ENCODE measurements around the gene PLPP2. TPM values are rescaled to one million over a fixed set of nuclear protein-coding genes. Genes with fewer than 3 reads are reported as not detected.

Gene PLPP2
- total and polyA plus RNA-seq, 2 donors (not counting 1 experiment from before 2014, with no cell fraction given): 1.8 to 26.6 TPM

DNA sequence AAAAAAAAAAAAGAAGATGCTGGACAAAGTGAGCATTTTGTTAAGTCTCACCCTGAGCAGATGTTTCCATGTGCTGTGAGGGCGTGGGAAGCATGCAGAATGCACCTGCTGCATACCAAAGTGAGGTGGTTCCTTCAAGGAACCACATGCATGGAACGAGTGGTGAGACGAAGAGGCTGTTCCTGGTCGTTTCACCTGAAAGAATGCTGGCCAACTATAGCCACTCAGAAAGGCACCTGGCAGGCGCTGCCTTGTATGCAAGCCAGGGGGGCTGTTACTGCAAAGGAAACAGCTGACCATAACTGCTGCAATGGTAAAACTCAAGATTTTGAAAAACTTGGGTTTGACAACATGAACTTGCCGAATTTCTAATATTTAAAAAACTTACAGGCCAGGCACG, 38.7 kb upstream of the PLPP2 start:
- Histone ChIP-seq H3K9ac (ENCODE audit: insufficient read depth, low read length) (no peak overlapping the region), H4K20me1 (ENCODE audit: control insufficient read depth, extremely low read depth, insufficient read depth, low read length) (no peaks in the 10 kb centered on the region), H3K4me1 (ENCODE audit: control insufficient read depth, extremely low read depth, insufficient read depth, low read length) (no peaks in the 10 kb centered on the region), H3K79me2 (ENCODE audit: control insufficient read depth, insufficient read depth, low read length) (peaks cover 21% of the 10 kb centered on the region), H3K27me3 (ENCODE audit: control insufficient read depth, insufficient read depth, low read length) (no peaks in the 10 kb centered on the region), H2AFZ (ENCODE audit: low read length) (no peak overlapping the region), H3K27ac (ENCODE audit: insufficient read depth, low read length) (no peak overlapping the region), H3K4me3 (replicated peaks in 1 of 4; ENCODE audit: control extremely low read depth in 1 of 4, insufficient read depth in 1 of 4, low read depth in 3 of 4, low read length in 4 of 4) (no peak overlapping the region), H3K9me3 (ENCODE audit: control insufficient read depth, insufficient read depth, low read depth, low read length) (peaks cover 1% of the 10 kb centered on the region), H3K36me3 (ENCODE audit: control insufficient read depth, insufficient read depth, low read length) (peaks cover 40% of the 10 kb centered on the region), H3K4me2 (ENCODE audit: extremely low read depth, insufficient read depth, low read length) (no peak overlapping the region)
- no peak for DNase-seq (ENCODE audit: low read depth in 2 of 2)
- TF ChIP-seq CTCF (conservative IDR thresholded peaks at IDR 0.05 in 1 of 2, IDR thresholded peaks at IDR 0.05 in 1 of 2; ENCODE audit: low read depth in 1 of 2, low read length in 2 of 2) (no peak), EZH2 (IDR thresholded peaks at IDR 0.05; ENCODE audit: low read length, missing control alignments) (no peak)

DNA sequence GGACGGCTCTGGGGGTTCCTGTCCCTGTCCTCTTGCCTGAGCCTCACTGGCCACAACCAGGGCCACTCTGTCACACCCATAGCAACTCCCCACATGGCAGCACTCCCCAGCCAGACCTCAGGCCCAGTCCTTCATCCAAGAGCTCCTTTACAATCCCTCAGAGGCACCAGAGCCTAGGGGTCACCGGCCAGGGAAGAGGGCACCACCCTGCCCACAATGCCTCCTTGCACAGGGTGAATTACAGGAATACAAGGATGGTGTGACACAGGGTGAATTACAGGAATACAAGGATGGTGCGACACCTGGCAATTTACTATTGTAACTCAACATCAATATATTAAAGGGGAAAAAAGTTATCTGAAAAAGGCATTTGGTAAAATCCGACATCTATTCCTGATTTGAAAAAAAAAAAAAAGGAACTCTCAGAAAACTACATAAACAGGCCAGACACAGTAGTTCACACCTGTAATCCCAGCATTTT, 36.9 kb upstream of the PLPP2 start:
- Histone ChIP-seq H4K20me1 (ENCODE audit: control insufficient read depth, extremely low read depth, insufficient read depth, low read length) (no peaks in the 10 kb centered on the region), H3K4me1 (ENCODE audit: control insufficient read depth, extremely low read depth, insufficient read depth, low read length) (no peaks in the 10 kb centered on the region), H2AFZ (ENCODE audit: low read length) (no peak overlapping the region), H3K27me3 (ENCODE audit: control insufficient read depth, insufficient read depth, low read length) (no peaks in the 10 kb centered on the region), H3K9me3 (ENCODE audit: control insufficient read depth, insufficient read depth, low read depth, low read length) (peaks cover 1% of the 10 kb centered on the region), H3K4me3 (replicated peaks in 1 of 4; ENCODE audit: control extremely low read depth in 1 of 4, insufficient read depth in 1 of 4, low read depth in 3 of 4, low read length in 4 of 4) (no peak overlapping the region), H3K27ac (ENCODE audit: insufficient read depth, low read length) (no peak overlapping the region), H3K79me2 (ENCODE audit: control insufficient read depth, insufficient read depth, low read length) (peaks cover 18% of the 10 kb centered on the region), H3K36me3 (ENCODE audit: control insufficient read depth, insufficient read depth, low read length) (peaks cover 45% of the 10 kb centered on the region), H3K9ac (ENCODE audit: insufficient read depth, low read length) (no peak overlapping the region), H3K4me2 (ENCODE audit: extremely low read depth, insufficient read depth, low read length) (no peak overlapping the region)
- TF ChIP-seq CTCF (conservative IDR thresholded peaks at IDR 0.05 in 1 of 2, IDR thresholded peaks at IDR 0.05 in 1 of 2; ENCODE audit: low read depth in 1 of 2, low read length in 2 of 2): no peak
- no peak for TF ChIP-seq EZH2 (IDR thresholded peaks at IDR 0.05; ENCODE audit: low read length, missing control alignments)
- no peak for DNase-seq (ENCODE audit: low read depth in 2 of 2)

- Histone ChIP-seq H3K27me3 (ENCODE audit: control insufficient read depth, insufficient read depth, low read length) (no peaks in the 10 kb centered on the region), H3K27ac (ENCODE audit: insufficient read depth, low read length) (no peak overlapping the region), H3K9me3 (ENCODE audit: control insufficient read depth, insufficient read depth, low read depth, low read length) (peaks cover 1% of the 10 kb centered on the region), H3K9ac (ENCODE audit: insufficient read depth, low read length) (no peak overlapping the region), H3K4me3 (replicated peaks in 1 of 4; ENCODE audit: control extremely low read depth in 1 of 4, insufficient read depth in 1 of 4, low read depth in 3 of 4, low read length in 4 of 4) (no peak overlapping the region), H3K36me3 (ENCODE audit: control insufficient read depth, insufficient read depth, low read length) (peaks cover 48% of the 10 kb centered on the region), H3K4me2 (ENCODE audit: extremely low read depth, insufficient read depth, low read length) (no peak overlapping the region), H3K4me1 (ENCODE audit: control insufficient read depth, extremely low read depth, insufficient read depth, low read length) (no peaks in the 10 kb centered on the region), H3K79me2 (ENCODE audit: control insufficient read depth, insufficient read depth, low read length) (peaks cover 22% of the 10 kb centered on the region), H2AFZ (ENCODE audit: low read length) (no peak overlapping the region), H4K20me1 (ENCODE audit: control insufficient read depth, extremely low read depth, insufficient read depth, low read length) (no peaks in the 10 kb centered on the region)
- TF ChIP-seq CTCF (conservative IDR thresholded peaks at IDR 0.05 in 1 of 2, IDR thresholded peaks at IDR 0.05 in 1 of 2; ENCODE audit: low read depth in 1 of 2, low read length in 2 of 2): no peak
- no peak for TF ChIP-seq EZH2 (IDR thresholded peaks at IDR 0.05; ENCODE audit: low read length, missing control alignments)
- DNase-seq (ENCODE audit: low read depth in 2 of 2): no peak
Measured at GRCh38 chr19:327291-328024, 36.3 kb upstream of the PLPP2 start.

Data from fibroblast of lung (primary cell).